GM23338 (cell line): ENCODE measurements around the gene THNSL1.

Source experiments
- CREB1 ChIP-seq: fragments of 250-450 bp; sonication (Bioruptor Pico); IDR thresholded peaks from 2 replicates; pipeline ENCODE4 v1.5.0; 2020; ENCODE audit warnings: low read depth, mild to moderate bottlenecking, moderate library complexity
- EZH2 ChIP-seq: fragments of 200-600 bp; sonication (generic); IDR thresholded peaks from one replicate; pipeline ENCODE4 v1.8.0; 2017; ENCODE audit warnings: antibody characterized with exemption, mild to moderate bottlenecking, low read depth; ENCODE audit not compliant: unreplicated experiment
- EZH2phosphoT487 ChIP-seq: fragments of 200-600 bp; sonication (generic); IDR thresholded peaks from one replicate; pipeline ENCODE4 v1.8.1; 2018; ENCODE audit warnings: antibody characterized with exemption; ENCODE audit not compliant: unreplicated experiment
- JUNB ChIP-seq: IDR thresholded peaks from one replicate; pipeline ENCODE4 v1.6.1; 2016; ENCODE audit warnings: antibody characterized with exemption; ENCODE audit not compliant: unreplicated experiment
- NANOG ChIP-seq: IDR thresholded peaks from 2 replicates; pipeline ENCODE4 v1.6.1; 2016; ENCODE audit warnings: antibody characterized with exemption, borderline replicate concordance
- POLR2AphosphoS5 ChIP-seq: IDR thresholded peaks from 2 replicates; pipeline ENCODE4 v1.6.1; 2016; ENCODE audit warnings: antibody characterized with exemption, low read depth
- STAT1 ChIP-seq: IDR thresholded peaks from one replicate; pipeline ENCODE4 v1.6.1; 2016; ENCODE audit warnings: antibody characterized with exemption; ENCODE audit not compliant: unreplicated experiment
- ZNF114 ChIP-seq: fragments of 250-450 bp; sonication (Bioruptor Pico); IDR thresholded peaks from 2 replicates; pipeline ENCODE4 v1.5.0; 2020; ENCODE audit warnings: mild to moderate bottlenecking, moderate library complexity
- ZNF331 ChIP-seq: fragments of 250-450 bp; sonication (Bioruptor Pico); IDR thresholded peaks from 2 replicates; pipeline ENCODE4 v1.5.0; 2020; ENCODE audit warnings: low read depth, mild to moderate bottlenecking, moderate library complexity
- ZNF462 ChIP-seq: fragments of 250-450 bp; sonication (Bioruptor Pico); IDR thresholded peaks from 2 replicates; pipeline ENCODE4 v1.5.0; 2020; ENCODE audit warnings: mild to moderate bottlenecking, moderate library complexity
- TF ChIP-seq, protein P1 (sequence below), 2 experiments: fragments of 200-600 bp in 1 of 2; sonication (generic) in 1 of 2; conservative IDR thresholded peaks; 2 replicates each; pipeline versions ENCODE4 v1.5.1 to v1.6.1; 2016 to 2017; ENCODE audit warnings: antibody characterized with exemption in 2 of 2, low read depth in 2 of 2, mild to moderate bottlenecking in 2 of 2, moderate library complexity in 1 of 2
- TF ChIP-seq, protein P2 (sequence below): IDR thresholded peaks from one replicate; pipeline ENCODE4 v1.6.1; 2018; ENCODE audit warnings: antibody characterized with exemption; ENCODE audit not compliant: unreplicated experiment
- TF ChIP-seq, protein P3 (sequence below): IDR thresholded peaks from 2 replicates; pipeline ENCODE4 v1.6.1; 2016; ENCODE audit warnings: antibody characterized with exemption

DNA sequence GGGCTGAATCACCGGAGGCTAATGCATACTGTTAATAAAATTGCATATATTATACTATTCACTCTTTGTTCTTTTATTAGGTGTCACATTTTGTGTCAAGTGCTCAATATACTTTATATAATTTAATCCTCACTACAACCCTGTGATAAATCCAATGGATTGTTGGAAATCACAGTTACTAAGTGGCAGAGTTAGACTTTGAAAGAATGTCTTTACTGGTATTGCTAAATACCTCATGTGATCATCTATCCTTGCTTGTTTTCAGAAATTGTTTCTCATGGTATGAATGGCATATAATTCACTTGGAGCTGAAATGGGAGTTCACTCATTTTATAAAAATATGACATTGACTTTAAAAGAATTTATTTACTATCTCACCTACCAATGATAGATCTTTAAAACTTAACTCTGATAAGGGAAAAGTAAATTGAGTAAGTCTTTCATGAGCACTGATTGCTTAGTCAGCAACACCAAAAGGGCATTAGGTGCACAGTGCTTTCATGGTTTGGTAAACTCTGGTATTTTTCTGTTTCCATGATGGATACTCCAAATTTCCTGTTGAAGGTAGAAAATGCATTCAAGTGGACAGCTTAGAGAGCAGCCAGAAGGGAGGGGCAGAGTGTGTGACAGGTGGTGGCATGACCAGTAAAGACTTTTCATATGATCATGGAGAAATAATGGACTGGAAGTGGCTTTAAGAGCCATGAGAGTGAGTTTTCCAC is 23.0 kb upstream of the THNSL1 start:
- TF ChIP-seq, protein P1, sequence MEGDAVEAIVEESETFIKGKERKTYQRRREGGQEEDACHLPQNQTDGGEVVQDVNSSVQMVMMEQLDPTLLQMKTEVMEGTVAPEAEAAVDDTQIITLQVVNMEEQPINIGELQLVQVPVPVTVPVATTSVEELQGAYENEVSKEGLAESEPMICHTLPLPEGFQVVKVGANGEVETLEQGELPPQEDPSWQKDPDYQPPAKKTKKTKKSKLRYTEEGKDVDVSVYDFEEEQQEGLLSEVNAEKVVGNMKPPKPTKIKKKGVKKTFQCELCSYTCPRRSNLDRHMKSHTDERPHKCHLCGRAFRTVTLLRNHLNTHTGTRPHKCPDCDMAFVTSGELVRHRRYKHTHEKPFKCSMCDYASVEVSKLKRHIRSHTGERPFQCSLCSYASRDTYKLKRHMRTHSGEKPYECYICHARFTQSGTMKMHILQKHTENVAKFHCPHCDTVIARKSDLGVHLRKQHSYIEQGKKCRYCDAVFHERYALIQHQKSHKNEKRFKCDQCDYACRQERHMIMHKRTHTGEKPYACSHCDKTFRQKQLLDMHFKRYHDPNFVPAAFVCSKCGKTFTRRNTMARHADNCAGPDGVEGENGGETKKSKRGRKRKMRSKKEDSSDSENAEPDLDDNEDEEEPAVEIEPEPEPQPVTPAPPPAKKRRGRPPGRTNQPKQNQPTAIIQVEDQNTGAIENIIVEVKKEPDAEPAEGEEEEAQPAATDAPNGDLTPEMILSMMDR (conservative IDR thresholded peaks at IDR 0.05; ENCODE audit: low read depth in 2 of 2): no peak
- TF ChIP-seq POLR2AphosphoS5 (no peak), CREB1 (no peak), EZH2 (no peak), NANOG (no peak), ZNF114 (CRISPR knock-in tag) (no peak), STAT1 (no peak), EZH2phosphoT487 (no peak), JUNB (no peak), ZNF462 (CRISPR knock-in tag) (no peak), ZNF331 (no peak)
- TF ChIP-seq, protein P2, sequence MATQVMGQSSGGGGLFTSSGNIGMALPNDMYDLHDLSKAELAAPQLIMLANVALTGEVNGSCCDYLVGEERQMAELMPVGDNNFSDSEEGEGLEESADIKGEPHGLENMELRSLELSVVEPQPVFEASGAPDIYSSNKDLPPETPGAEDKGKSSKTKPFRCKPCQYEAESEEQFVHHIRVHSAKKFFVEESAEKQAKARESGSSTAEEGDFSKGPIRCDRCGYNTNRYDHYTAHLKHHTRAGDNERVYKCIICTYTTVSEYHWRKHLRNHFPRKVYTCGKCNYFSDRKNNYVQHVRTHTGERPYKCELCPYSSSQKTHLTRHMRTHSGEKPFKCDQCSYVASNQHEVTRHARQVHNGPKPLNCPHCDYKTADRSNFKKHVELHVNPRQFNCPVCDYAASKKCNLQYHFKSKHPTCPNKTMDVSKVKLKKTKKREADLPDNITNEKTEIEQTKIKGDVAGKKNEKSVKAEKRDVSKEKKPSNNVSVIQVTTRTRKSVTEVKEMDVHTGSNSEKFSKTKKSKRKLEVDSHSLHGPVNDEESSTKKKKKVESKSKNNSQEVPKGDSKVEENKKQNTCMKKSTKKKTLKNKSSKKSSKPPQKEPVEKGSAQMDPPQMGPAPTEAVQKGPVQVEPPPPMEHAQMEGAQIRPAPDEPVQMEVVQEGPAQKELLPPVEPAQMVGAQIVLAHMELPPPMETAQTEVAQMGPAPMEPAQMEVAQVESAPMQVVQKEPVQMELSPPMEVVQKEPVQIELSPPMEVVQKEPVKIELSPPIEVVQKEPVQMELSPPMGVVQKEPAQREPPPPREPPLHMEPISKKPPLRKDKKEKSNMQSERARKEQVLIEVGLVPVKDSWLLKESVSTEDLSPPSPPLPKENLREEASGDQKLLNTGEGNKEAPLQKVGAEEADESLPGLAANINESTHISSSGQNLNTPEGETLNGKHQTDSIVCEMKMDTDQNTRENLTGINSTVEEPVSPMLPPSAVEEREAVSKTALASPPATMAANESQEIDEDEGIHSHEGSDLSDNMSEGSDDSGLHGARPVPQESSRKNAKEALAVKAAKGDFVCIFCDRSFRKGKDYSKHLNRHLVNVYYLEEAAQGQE: no peak
- TF ChIP-seq, protein P3, sequence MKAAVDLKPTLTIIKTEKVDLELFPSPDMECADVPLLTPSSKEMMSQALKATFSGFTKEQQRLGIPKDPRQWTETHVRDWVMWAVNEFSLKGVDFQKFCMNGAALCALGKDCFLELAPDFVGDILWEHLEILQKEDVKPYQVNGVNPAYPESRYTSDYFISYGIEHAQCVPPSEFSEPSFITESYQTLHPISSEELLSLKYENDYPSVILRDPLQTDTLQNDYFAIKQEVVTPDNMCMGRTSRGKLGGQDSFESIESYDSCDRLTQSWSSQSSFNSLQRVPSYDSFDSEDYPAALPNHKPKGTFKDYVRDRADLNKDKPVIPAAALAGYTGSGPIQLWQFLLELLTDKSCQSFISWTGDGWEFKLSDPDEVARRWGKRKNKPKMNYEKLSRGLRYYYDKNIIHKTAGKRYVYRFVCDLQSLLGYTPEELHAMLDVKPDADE: no peak
